T-helper 2 cell treated with Interferon-gamma antibody and Interleukin-4, amounts not matched to agents 100 ng/mL and 5 ng/mL, for 36 hours (primary cell): ENCODE measurements around the gene CRTC1. TPM values are rescaled to one million over a fixed set of nuclear protein-coding genes. Genes with fewer than 3 reads are reported as not detected.

ENCODE experiments used
- intact Hi-C: fragments of 100-400 bp; cut with micrococcal nuclease; formaldehyde crosslinking; loops from one replicate; pipeline ENCODE4 v1.15.1; 2023
- total RNA-seq: library from RNA; stranded (reverse); gene quantifications from 2 replicates; pipeline ENCODE4 v1.2.3, GENCODE V29; 2022

Gene CRTC1
- total RNA-seq, 1 donor from 2014 or later, result 8.2 TPM

- intact Hi-C loops, result no loop called here
Measured at GRCh38 chr19:18698321-18699167, 15.1 kb downstream of the CRTC1 start.

GRCh38 chr19:18699403-18700054, 16.0 kb downstream of the CRTC1 start:
- intact Hi-C loops, result no loop called here

- intact Hi-C loops, result no loop called here
Measured at GRCh38 chr19:18700501-18701249, 17.2 kb downstream of the CRTC1 start.

- intact Hi-C loops, result no loop called here
Measured at GRCh38 chr19:18701250-18701608, 17.7 kb downstream of the CRTC1 start.

- intact Hi-C loops, result no loop called here
Measured at GRCh38 chr19:18704054-18704453, 20.6 kb downstream of the CRTC1 start.

- intact Hi-C loops, result no loop called here
Measured at GRCh38 chr19:18704971-18705370, 21.5 kb downstream of the CRTC1 start.

GRCh38 chr19:18708452-18709231, 25.2 kb downstream of the CRTC1 start:
- intact Hi-C loops, result no loop called here

GRCh38 chr19:18709546-18709945, 26.1 kb downstream of the CRTC1 start:
- intact Hi-C loops, result no loop called here

GRCh38 chr19:18710186-18710585, 26.7 kb downstream of the CRTC1 start:
- intact Hi-C loops, result no loop called here

- intact Hi-C loops, result no loop called here
Measured at GRCh38 chr19:18710996-18711751, 27.7 kb downstream of the CRTC1 start.

- intact Hi-C loops, result no loop called here
Measured at GRCh38 chr19:18711893-18712292, 28.4 kb downstream of the CRTC1 start.

- intact Hi-C loops, result no loop called here
Measured at GRCh38 chr19:18712981-18713380, 29.5 kb downstream of the CRTC1 start.

- intact Hi-C loops, result no loop called here
Measured at GRCh38 chr19:18713550-18714117, 30.2 kb downstream of the CRTC1 start.

- intact Hi-C loops, result no loop called here
Measured at GRCh38 chr19:18715416-18715815, 31.9 kb downstream of the CRTC1 start.

GRCh38 chr19:18716857-18717256, 33.4 kb downstream of the CRTC1 start:
- intact Hi-C loops, result no loop called here

- intact Hi-C loops, result no loop called here
Measured at GRCh38 chr19:18717601-18718000, 34.1 kb downstream of the CRTC1 start.

- intact Hi-C loops, result no loop called here
Measured at GRCh38 chr19:18718015-18718526, 34.6 kb downstream of the CRTC1 start.

- intact Hi-C loops, result no loop called here
Measured at GRCh38 chr19:18718846-18719458, 35.5 kb downstream of the CRTC1 start.

- intact Hi-C loops, result no loop called here
Measured at GRCh38 chr19:18719541-18719940, 36.1 kb downstream of the CRTC1 start.
